HG03520 (cell line): Measurements from ENCODE around the gene FOXE3.

Experiments used
- ATAC-seq: cut with Tn5 transposase; IDR thresholded peaks from one replicate; pipeline ENCODE4 v1.9.1; 2021; ENCODE audit warnings: mild to moderate bottlenecking, moderate library complexity; ENCODE audit not compliant: unreplicated experiment

The FOXE3 gene

GRCh38 chr1:47415728-47416318 is at the start of gene FOXE3:
Gene FOXE3 (plus strand): TSS chr1:47416285. CDS start chr1:47416316, 31 bp downstream.
- ATAC-seq, result no peak

- ATAC-seq, result no peak
Observed at GRCh38 chr1:47367651-47368050, 48.4 kb upstream of the FOXE3 start.

- no peak for ATAC-seq
Observed at GRCh38 chr1:47371016-47371517, 45.0 kb upstream of the FOXE3 start.

DNA sequence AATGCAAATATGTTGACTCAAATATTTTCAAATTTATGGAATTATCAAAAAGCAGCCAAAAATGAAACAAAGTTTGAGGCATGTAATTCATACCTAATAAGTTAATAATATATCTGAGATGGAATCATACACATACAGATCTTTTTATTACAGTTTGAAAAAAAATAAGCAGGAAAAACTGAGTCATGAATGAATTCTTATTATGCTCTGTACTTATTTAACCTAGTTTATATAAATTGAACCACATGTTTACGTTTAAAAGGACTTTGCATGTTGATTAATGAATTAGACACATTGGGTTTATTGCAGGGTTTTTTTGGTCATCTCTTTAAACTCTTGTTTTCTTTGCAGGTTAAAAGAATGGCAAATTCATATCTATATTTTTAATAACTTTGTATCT is 41.6 kb upstream of the FOXE3 start:
- no peak for ATAC-seq

- no peak for ATAC-seq
Observed at GRCh38 chr1:47378147-47378546, 37.9 kb upstream of the FOXE3 start.

DNA sequence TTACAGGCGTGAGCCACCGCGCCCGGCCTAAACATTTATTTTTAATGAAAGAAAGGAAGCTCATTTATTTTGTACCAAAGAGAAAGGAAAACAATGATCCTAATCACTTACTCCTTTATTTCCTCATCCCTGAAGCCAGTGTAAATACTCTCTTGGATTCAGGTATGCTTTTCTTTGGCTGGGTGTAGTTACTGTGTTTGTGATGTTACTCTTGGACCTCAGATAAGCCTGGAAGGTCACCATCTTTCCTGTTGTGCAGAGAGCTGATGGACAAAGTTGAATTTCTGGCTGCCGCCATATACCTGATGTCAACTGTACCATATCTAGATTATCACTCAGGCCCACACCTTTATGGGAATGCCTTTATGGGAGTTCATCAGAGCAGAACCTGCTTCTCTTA is 35.4 kb upstream of the FOXE3 start:
- no peak for ATAC-seq

GRCh38 chr1:47382399-47382983 is 33.6 kb upstream of the FOXE3 start:
- no peak for ATAC-seq

DNA sequence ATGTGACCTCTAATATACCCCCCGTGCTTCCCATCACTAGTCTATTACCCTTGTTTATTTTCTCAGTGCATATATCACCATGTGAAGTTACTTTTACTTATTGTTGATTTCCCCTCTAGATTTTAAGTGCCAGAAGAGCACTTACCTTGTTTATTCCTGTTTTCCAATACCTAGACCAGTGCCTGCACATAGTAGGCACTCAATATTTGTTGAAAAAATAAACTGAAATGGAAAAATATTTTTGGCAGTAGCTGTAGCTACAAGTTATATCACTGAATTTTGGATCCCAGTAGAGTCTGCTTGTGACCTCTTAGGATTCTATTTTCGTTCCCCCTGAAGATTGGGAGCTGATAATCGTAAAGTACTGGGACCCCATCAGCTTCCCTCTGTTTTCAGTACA is 32.0 kb upstream of the FOXE3 start:
- no peak for ATAC-seq

- ATAC-seq, result no peak
Observed at GRCh38 chr1:47385020-47385419, 31.1 kb upstream of the FOXE3 start.

GRCh38 chr1:47386268-47386667 is 29.8 kb upstream of the FOXE3 start:
- no peak for ATAC-seq

GRCh38 chr1:47388030-47388890 is 27.8 kb upstream of the FOXE3 start:
- no peak for ATAC-seq

DNA sequence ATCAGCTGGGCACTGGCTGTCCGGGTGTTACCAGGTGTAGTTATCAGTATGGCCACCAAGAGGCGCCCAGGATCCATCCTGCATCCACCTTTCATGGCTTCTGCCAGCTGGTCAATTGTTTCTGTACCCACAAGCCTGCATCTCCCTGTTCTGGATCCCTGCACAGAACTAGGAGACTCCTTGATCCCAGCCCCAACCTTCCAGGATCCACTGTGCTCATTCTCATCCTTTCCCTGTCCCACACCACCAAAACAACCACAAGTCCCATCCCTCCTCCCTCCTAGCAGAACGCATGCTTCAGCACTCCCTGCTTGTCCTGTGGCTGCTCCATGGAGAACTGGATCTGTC is 27.2 kb upstream of the FOXE3 start:
- peak; percentile 83 for ATAC-seq

- no peak for ATAC-seq
Observed at GRCh38 chr1:47389731-47390130, 26.4 kb upstream of the FOXE3 start.

DNA sequence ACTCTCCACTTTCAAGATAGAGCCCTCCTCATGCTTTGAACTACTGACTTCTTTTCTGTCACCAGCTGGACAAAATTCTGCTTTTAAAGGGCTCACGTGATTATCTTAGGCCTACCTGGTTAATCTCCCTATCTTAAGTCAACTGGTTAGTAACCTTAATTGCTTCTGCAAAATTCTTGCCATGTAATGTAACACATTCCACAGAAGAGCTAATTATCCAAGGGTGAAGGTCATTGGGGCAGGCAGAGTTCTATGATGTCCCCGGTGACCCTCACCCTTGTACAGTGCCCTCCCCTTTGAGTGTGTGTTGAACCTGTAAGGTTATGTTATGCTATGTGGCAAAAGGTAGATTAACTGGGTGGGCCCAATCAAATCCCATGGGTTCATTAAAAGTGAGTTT is 25.2 kb upstream of the FOXE3 start:
- no peak for ATAC-seq

GRCh38 chr1:47393141-47393540 is 22.9 kb upstream of the FOXE3 start:
- no peak for ATAC-seq

DNA sequence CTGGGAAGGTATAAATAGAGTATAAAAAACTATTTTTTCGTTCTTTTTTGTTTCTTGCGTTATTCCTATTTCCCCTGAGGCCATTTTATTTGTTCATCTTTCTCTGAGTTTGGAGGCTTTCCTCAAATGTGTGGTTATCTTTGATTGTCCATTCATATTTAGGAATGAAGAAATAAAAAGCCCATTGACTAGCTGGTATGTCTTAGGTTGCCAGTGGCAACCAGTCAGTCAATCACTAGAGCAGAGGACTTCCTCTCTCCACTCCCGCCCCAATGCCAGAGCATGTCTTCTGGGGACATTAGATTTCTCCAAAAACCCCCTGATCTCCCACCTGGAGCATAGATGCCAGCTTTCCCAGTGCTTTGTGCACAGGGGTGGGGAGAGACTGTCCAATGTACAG is 20.7 kb upstream of the FOXE3 start:
- no peak for ATAC-seq

- ATAC-seq, result no peak
Observed at GRCh38 chr1:47396671-47397196, 19.4 kb upstream of the FOXE3 start.

GRCh38 chr1:47399138-47399845 is 16.8 kb upstream of the FOXE3 start:
- ATAC-seq, result no peak

DNA sequence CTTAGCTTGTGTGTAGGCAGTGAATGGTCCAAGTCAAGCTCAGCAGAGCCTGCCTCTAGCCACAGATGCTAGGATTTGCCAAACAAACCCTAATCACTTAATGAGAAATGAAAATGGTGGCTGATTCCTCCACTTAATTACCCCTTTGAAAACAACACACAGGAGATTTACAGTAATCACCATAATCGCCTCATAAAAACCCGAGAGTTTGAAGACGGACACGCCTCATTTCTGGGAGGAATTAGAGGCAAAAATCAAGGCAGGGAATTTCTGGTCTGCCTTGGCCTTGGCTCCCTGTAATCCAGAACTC is 16.3 kb upstream of the FOXE3 start:
- ATAC-seq, result no peak

DNA sequence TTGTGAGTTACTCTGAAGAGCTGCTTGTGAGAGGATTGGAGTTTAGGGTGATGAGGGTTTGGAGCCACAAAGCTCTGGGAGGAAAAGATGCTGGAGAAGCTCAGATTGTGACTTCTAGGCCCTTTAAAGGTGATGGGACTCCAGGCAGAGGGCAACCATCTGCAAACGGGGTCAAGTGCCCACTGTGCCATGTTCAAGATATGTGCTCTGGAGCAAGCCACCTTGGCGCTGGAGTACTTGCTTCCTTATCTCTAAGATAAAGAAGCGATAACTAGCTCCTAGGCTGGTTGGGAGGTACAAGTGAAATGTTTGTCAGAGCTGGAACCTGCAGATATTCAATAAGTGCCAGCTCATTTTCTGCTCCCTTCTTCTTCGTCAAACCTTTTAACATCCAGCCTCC is 14.3 kb upstream of the FOXE3 start:
- ATAC-seq, result no peak

DNA sequence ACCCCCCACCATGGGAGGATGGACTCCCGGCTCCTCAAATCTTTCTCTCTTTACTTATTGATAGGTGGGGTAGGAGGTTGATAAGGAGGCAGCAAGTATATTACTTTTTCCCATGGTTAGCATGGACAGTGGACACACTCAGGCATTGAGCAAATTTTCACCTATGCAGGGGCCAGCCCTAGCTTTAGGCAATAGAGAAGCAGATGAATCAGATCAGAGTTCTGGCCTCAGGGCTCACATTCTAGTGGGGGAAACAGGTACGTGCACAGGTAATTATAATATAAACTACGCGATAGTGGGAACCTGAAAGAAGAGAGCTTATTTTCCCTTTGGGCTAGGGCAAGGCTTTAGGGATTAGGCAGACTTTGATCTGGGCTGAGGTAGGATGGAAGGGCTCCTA is 13.5 kb upstream of the FOXE3 start:
- ATAC-seq, result no peak
